CD4-positive, alpha-beta T cell treated with Interleukin-2 at 100 ng/mL for 4 hours (primary cell): ENCODE results near the gene RBMS1.

Experiments
- DNase-seq: peaks from one replicate; pipeline ENCODE4 v3.0.0-alpha.2; 2020; ENCODE audit warnings: low spot score

The RBMS1 gene

DNA sequence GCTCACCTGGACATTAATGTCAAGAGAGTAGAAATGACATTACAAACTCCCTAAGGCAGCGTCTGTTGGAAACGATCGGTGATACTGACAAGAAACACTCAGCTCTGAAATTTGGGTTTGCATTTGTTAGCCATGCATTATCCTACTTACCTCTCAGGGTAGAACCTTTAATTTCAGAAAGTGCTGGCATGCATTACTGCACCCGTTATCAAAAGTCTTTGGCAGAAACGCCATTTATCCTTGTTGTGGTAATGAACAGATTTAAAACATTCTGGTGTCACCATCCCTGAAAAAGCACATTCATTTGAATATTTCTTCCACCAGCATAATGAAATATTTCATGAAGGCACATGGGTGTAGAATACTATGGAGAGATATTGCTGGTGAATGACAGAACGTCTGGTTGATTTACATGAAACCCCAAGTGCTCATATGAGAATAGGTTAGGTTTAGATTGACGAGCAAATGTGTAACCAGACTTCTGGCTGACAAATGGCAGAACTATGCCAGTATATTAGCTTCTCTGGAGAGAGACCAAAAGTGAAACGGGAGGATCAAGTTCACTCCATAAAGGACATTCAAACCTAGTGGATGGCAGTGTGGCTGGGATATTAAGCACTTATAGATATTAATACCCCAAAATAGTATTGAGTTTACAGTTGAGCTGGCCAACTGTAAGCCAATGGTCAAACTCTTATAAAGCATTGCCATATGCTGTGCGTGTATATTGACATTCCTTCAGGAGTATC is 240.0 kb downstream of the RBMS1 start:
- no peak for DNase-seq

DNA sequence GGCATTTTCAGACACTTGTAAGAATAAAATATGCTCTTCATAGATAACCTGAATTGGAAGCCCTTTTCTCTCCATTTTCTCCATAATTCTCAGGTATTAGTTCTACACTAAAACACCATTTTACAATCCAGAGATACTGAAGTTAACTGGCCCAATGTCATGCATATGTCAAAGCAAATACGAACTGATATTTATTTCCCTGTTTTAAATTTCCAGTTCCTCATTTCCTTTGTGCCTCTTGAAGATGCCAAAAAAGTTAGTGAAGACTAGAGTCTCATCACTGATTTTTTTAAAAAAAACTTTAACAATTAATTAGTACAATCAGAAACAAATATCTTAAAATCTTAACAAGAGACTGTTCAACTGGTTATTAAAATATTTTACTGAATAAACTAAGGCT is 240.7 kb downstream of the RBMS1 start:
- DNase-seq: no peak

DNA sequence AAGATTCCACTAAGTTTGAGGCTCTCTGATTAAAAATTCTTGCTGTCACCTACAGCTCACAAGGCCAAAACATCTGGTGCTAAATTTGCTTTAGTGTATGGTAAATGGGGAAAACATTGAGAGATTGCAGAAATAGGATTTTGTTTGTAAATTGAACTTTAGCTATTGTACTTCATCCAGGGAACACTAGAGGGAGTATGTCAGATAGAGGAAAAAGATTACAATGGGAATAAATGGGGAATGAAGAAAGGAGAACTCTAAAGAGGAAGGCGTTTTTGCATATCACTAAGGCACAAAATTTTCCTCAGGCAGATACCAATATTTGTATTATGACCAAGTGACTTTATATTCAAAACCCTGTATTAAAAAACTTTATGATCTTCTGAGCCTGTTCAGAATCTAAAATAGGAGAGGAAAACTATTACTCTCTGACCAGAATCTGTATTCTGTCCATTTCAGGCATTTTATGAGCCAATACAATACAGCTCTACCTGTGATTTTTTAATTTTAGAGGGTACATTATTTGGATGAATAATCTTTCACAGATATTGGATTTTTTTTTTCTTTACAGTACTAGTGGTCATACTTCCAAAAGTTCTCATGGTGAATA is 241.2 kb downstream of the RBMS1 start:
- DNase-seq: peak; percentile 37

DNA sequence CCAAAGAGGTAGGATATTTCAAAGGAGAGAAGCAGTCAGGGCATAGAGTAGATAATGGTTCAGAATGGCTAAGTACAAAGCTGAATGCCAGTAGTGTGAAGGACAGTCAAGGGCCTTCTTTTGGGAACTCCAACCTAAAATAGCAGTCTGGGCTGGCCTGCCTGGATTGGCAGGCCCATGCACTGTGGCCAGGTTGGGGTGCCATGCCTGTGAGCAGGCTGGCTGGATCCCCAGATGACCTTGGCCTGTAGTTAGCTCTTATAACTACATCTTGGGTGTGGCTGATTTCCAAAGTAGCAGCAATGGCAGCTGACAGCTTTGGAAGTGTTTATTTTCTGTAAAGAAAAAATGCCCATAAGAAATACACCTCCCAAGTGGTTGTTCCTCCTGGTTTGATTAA is 242.0 kb downstream of the RBMS1 start:
- DNase-seq: no peak

DNA sequence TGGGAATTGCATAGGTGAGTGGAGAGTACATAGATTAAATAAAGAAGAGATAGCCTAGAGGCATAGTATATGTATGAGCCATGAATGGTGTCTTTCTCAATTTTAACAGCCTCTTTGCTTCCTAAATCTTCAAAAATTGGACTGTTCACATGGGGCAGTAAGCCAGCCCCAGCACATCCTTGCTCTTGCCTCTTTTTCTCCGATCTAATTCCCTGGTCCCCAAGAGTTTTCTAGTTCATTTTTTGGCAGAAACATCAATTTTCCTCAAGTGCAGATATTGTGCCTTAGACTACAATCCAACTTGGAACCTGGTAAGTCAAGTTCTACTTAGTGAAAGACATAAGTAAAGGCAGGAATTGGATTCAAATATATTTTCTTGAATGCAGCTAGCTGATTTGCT is 243.7 kb downstream of the RBMS1 start:
- DNase-seq: no peak

DNA sequence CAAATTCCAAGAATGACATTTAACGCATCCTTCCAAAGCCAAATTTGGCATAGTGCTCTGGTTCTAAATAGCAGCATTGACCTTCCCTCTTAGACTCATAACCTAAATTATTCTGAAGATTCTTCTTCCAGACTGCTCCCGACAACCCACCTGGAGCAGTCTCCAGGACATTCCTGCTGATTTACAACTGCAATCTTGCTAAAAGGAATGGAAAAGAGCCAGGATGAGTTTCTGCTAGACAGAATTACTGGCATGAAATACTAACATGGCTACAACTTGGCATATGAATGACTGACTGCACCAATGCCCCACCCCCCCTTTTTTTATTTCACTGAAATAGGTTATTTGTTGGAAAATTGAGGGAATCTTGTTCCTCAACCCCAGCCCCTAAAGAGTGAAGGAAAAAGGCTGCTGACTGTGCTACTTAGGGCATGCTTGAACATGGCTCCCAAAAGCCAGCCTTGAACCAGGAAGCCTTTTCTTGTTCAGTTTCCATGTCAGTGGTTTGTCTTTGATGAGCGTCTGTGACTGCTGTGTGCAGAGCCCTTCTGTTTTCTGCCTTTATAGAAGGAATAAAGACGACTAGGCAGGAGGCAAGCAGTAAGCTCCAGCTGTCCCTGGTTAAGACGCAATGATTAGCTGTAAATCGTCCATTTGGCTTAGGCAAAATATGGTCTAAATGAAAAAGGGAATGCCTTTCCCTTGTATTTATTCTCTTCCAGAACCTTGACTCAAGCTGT is 246.1 kb downstream of the RBMS1 start:
- no peak for DNase-seq

DNA sequence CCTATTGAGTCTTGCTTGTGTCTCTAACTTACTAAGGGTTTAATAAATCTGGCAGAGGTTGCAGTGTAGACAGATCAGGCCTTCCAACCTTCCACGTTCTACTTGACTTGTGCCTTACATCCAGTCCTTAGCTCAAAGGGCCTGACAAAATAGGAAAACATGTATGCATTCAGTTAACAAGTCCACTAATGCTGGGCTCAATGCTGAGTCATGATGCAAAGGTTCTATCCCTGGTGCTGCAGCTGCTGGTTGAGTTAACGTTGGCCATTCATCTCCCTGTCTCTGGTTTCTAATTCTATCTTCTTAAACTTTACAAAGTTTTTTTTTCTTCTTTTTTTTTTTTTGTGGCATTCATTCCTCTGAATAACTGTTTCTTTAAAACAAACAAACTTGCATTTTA is 247.3 kb downstream of the RBMS1 start:
- DNase-seq: no peak

DNA sequence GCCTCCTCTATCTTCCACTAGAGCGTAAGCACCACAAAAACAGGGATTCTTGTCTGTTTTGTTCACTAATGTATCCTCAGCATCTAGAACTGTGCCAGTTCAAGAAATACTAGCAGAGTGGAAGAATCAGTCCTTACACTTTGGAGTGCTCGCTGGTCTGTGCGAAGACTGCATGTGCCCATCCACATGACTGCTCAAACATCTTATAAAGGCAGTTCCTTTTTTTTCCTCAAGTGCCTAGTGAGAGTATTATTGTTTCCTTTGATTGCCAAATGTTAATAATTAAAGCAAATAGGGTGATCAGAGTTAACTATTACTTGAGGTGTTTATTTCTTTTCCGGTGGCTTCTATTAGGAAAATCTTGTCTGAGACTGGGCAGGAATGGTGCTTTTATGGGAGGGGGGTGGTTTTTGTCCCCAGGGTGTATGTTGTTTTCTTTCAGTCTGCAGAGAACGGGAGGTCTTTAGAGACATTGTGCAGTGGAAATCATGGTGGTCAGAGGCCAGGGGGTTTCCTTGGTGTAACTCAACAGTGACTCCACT is 247.9 kb downstream of the RBMS1 start:
- DNase-seq: no peak

DNA sequence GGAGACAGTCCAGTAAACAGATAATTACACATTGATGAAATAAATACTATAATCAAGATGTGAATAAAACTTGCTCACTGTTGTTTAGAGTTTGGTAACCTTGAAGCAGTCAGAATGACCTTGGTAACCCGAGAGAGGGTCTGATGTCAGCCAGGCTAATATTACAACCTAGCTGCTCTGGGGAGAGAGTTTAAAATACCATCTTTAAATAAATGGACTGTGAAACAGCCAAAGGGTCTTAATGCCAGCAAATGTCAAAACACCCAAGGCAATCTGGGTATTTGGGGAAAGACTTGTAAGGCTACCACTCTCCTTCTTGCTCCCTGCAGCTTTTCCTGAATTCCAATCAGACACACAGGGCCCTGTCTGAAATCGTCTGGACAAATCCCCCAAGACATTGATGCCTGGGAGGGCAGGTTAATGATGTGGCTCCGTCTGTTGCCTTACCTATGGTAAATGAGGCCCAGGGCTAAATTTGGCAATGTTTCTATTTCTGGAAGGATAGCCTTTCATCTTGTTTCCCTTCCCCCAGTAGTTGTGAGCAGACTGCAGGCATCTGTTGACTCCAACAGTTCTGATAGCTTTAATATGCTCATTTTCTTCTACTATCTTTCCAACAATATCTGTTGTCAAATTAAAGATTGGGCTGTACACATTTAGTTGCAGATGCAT is 250.6 kb downstream of the RBMS1 start:
- DNase-seq: no peak

DNA sequence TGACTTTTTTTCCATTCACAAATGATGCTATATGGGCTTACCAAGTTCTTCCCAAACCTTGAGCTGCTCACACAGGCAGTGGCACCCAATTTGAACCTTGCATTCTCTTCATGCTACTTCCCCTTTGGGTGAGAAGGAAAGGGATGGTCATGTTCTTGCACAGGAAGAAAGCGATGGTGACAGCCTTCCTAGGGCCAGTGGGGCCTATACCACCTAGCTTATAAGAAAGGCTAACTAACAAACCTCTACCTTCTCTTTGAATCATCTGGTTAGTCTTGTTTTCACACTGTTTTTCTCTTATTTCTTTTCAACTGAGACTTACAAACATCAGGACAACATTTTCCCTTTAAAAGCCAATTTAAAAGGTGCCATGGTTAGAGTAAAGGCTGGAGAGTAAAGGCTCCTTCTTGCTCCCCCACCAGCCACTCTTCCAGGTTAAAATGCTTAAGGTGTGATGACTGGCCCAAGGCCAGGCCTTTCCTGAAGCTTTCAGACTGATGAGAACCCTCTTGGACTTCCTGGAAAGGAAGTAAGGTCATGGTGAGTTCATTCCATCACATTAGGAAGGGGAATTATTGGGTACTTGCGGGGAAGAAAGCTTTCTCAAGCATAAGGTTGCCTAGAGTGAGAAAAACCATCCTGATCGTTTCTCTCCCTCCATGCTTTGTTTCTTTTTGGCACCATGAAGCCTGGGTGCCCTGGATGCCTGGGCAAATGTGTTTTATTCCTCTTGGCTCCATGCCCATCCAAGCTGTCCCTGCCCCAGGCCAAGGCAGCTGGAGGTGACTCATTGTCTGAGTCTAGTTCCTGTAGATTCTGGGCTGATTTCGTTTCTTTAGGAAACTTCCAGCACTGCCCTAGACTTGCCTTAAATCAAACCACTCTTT is 252.1 kb downstream of the RBMS1 start:
- no peak for DNase-seq

DNA sequence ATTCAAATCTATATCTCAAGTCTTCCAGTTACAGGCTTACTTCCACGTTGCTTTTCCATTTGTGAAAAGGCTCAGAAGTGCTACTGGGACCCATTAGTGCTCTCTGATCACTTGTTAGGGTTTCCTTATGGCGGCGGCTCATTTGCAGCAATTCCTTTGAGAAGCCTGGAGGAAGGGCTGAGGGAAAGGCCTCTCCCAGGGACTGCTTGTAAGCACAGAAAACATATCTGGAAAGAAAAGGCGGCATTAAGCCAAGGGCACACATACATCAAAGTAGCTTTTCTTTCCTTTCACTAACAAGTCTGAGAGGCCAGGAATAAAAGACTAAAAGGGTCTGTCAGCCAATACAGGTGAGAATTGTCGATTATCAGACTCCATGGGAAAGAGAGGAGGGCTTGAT is 254.2 kb downstream of the RBMS1 start:
- DNase-seq: no peak

DNA sequence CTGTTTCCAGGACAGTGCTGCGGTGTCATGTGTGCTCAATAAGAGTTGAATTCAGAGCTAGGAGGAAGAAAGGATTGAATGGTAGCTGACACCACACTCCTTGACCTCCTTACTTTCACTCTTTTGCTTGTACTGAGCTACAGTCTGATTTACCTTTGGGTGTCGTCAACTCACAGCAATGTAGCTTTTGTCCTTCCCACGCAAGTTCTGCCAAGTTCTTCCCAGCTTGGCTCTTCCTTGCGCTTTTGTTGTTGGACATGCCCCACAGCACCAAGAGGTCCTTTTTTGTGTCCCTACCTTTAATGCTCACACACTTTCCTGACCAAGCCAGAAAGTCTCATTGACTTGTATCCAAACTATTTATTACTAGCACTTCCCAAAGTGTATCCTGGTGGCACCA is 255.2 kb downstream of the RBMS1 start:
- DNase-seq: no peak

DNA sequence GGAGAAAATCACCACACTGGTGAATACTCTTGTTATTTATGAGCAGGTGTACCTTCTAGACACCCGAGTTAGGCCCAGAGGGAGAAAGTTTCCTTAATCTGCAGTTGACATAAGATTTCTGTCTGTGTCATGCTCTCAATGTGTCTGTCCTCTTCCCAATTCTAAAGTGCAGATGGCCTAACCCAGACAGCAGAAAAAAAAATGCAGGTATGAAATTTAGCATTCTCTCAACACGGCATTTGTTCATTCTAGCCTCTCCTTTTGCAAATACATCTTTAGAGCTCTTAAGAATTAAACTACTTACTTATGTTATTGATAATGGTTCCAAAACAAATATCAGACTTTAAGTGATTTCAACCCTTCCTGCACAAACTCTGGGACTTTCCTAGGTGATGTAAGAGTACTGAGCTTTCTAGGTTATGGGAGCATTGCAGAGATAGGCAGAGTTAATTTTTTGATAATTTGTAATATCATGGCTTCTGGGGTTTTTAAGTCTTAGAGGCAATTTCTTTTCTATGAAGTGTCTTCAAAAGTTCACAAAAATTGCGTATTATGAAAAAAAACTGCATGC is 260.6 kb downstream of the RBMS1 start:
- DNase-seq: no peak

DNA sequence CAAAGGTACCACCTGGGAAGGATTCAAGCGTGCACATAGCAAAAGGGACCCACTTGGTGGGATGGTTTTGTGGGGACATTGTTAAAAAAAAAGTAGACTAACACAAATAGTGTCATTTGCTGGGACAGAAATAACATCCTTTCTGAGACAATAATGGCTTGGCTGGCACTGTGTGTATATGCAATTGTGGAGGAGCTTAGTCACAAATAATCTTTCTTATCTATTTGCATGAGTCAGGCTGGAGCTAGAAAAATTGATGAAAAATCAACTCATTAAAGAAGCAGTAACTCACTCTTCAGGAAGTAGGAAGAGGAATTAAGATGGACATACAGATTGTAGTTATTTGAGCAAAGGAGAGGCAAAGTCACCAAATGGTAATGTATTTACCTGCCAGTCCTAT is 264.0 kb downstream of the RBMS1 start:
- DNase-seq: no peak

DNA sequence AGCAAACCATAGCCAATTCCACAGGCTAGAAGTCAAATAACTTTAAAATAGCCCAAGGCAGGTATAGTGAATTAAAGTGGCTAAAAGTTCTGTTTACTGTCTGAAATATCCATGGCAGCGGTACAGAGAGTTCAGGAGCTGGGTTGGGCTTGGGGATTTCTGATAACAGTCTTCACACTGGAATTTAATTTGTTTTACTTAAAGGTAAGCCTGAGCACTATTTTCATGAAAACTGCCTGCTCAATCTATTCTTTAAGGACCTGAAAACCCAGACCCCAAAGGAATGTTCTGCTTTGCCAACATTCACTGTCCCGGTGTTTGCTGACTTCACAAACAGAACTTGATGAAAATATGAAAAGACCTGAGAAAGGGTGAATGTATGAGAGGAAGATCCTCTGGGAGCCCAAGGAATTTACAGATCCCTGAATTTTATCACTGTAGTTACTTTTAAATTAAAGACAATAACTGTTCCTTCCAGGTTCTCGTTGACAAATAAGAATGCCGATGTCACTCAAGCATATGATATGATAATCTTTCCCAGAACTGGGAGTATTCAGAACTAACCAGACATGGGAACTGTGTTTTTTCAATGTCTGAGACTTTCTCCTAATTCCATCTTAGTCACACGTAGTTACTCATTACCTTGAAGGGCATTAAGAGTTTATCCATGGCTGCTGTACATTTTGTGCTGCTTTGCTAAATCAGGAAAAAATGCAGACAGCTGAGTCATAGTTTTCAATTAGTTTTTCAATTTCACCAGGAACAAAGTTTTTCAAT is 265.3 kb downstream of the RBMS1 start:
- no peak for DNase-seq

DNA sequence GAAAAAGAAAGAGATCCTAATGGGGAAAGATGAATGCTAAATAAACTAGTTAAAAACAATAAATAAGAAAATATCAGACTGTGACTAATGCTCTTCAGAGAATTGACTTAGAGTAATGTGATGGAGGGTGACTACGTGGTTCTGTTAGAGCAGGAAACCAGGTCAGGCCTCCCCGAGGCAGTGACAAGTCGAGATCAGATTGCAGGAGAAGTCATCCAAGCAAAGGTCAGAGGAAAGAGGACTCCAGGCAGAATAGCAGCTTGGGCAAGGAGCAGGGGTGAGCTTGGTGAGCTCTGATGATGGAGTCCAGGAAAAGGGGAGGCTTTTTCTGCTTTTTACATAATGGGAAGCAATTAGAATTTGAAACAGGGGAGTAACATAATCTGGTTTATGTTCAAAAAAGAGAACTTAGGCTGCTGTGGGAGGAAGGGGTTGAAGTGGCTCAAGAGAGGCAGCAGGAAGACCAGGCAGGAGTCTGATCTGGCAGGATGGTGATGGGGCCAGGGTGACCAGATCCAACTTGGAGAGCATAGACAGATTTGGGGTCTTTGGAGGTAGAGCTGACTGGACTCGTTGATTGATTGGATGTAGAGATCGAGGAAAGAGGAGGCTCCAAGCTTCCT is 266.2 kb downstream of the RBMS1 start:
- DNase-seq: no peak

DNA sequence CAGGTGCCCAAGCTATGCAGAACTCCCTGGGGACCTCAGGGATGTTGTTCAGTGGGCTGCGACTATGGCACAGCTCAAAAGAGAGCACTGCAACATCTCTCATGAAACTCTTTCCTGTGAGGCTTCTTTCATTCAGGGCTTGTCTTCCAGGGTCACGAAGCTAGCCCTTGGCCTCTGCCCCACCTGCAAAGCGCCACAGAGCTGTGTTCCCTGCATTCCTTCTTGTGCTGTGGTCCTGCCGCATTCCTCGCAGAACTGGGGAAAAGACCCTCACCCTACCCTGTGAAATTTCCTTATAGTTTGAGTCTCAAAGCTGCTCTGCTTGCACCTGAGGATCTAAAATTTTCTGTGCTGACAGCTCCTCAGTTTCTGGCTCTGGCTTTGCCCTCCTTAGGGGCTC is 267.2 kb downstream of the RBMS1 start:
- DNase-seq: no peak

DNA sequence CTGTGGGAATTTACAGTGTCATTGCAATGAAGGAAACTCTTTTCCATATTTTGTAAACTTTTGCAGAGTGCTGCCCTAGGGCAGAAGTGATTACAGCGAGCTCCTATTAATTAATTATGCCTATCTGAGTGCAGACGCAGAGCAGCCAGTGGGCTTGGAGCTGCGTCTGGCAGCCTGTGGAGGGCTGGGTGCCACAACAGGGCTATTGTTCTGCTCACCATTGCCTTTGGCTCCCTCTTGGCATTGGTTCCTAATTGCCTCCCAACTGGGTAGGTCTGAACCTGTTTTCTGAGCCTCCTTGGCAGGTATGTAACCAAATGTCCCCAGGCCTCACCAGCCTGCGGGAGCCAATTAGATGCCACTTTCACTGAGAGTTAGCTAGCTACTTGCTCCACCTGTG is 267.9 kb downstream of the RBMS1 start:
- no peak for DNase-seq

DNA sequence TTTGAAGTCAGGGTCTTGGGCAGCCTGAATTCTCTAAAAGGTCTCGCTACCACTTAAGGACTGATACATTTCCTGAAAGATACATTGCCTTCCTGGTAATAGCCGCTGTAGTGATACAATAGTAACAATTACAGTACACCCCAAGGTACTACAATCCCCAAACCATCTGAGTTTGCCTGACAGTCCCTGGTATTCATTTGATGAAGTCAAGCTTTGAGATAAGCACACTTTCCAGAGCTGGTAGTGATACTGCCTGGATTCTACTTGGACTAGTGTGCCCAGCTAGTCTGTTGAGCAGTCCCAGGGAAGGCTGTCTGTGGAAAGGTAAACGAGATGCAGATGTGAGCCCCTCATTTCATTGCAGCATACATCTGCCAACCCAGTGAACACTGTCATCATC is 269.1 kb downstream of the RBMS1 start:
- DNase-seq: no peak

DNA sequence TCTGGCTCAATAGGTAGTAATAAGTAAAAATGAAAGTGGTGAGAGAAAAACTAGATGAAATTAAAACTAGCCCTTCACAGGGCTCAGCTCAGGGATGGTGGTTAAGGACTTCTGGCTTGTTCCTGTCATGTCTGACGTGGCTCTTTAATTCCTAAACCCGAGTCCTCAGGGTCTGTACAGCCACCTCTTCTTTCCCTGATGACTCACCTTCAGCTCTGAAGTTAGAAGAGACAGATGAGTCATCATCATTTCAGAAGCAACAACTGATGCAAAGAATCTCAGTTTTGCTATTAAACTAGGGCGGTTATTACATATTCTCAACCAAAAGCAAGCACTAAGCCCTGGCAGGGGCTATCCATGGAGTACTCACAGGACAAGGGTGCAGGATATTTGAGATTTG is 269.5 kb downstream of the RBMS1 start:
- DNase-seq: peak; percentile 49
